Frontal cortex (tissue), 4 donors: ENCODE data around the gene TBX20. TPM values are rescaled to one million over a fixed set of nuclear protein-coding genes. Genes with fewer than 3 reads are reported as not detected.

Experiments
- DNase-seq, 2 donors: peaks; one replicate each; pipeline ENCODE4 v3.0.0; 2012; ENCODE audit warnings: low spot score in 2 of 2
- FAIRE-seq: peaks from 2 replicates; lab custom pipeline; 2012; peaks lifted over from hg19 to GRCh38; lab: Jason Lieb, UNC
- total RNA-seq: library from RNA; depleted of rRNA; stranded (reverse); fragments of >200 nt; gene quantifications from one replicate; pipeline ENCODE4 v1.2.3, GENCODE V29; 2014
- donor health status: control.
- donor health status: control.
- donor health status: control.

The TBX20 gene
- total RNA-seq, result not detected

GRCh38 chr7:35253710-35254495, at the start of gene TBX20:
Gene TBX20 (minus strand): TSS chr7:35254100. CDS start chr7:35253620, 480 bp downstream.
- DNase-seq, result peak in 1 of 2 donors; percentile 25
- FAIRE-seq, result no peak

GRCh38 chr7:35289376-35289775, 35.5 kb upstream of the TBX20 start:
- FAIRE-seq (no peak), DNase-seq (no peak)

GRCh38 chr7:35286986-35287385, 33.1 kb upstream of the TBX20 start:
- DNase-seq (no peak), FAIRE-seq (no peak)

- FAIRE-seq (no peak), DNase-seq (no peak)
Measured at GRCh38 chr7:35286422-35286821, 32.5 kb upstream of the TBX20 start.

- DNase-seq (no peak), FAIRE-seq (no peak)
Measured at GRCh38 chr7:35285799-35286198, 31.9 kb upstream of the TBX20 start.

GRCh38 chr7:35280902-35281301, 27.0 kb upstream of the TBX20 start:
- DNase-seq, result no peak
- FAIRE-seq, result no peak

GRCh38 chr7:35277359-35277758, 23.5 kb upstream of the TBX20 start:
- DNase-seq (no peak), FAIRE-seq (no peak)

- no peak for FAIRE-seq
- no peak for DNase-seq
Measured at GRCh38 chr7:35272246-35272645, 18.3 kb upstream of the TBX20 start.

- FAIRE-seq (no peak), DNase-seq (no peak)
Measured at GRCh38 chr7:35268953-35269352, 15.1 kb upstream of the TBX20 start.

- DNase-seq (no peak), FAIRE-seq (no peak)
Measured at GRCh38 chr7:35267411-35267810, 13.5 kb upstream of the TBX20 start.

GRCh38 chr7:35263396-35263795, 9.5 kb upstream of the TBX20 start:
- FAIRE-seq (no peak), DNase-seq (no peak)

- FAIRE-seq, result no peak
- DNase-seq, result no peak
Measured at GRCh38 chr7:35261476-35262285, 7.8 kb upstream of the TBX20 start.

GRCh38 chr7:35261041-35261440, 7.1 kb upstream of the TBX20 start:
- FAIRE-seq, result no peak

GRCh38 chr7:35260246-35260645, 6.3 kb upstream of the TBX20 start:
- DNase-seq (no peak), FAIRE-seq (no peak)

More at GRCh38 chr7:35261041-35261440, 7.1 kb upstream of the TBX20 start:
- DNase-seq, result no peak

- DNase-seq, result no peak
Measured at GRCh38 chr7:35259523-35259908, 5.6 kb upstream of the TBX20 start.

GRCh38 chr7:35258868-35259522, 5.1 kb upstream of the TBX20 start:
- no peak for FAIRE-seq
- no peak for DNase-seq

More at GRCh38 chr7:35259523-35259908, 5.6 kb upstream of the TBX20 start:
- no peak for FAIRE-seq

GRCh38 chr7:35258125-35258867, 4.4 kb upstream of the TBX20 start:
- FAIRE-seq (no peak), DNase-seq (no peak)

- FAIRE-seq (no peak), DNase-seq (peak in 1 of 2 donors; percentile 39)
Measured at GRCh38 chr7:35257251-35258124, 3.6 kb upstream of the TBX20 start.
